ENCODE data around the gene AMOTL1.
A peak's percentile ranks its signal among the peaks of the same experiment; 100 is the strongest.
"Not testable (repeated sequence)": the region's sequence is repeated elsewhere in the genome, so short reads cannot be mapped to it uniquely, and the experiment has no call there.

The AMOTL1 gene

GRCh38 chr11:94825031-94825430 is 56.9 kb downstream of the AMOTL1 start:
- no peak for DNase-seq (ENCODE audit: low spot score)

GRCh38 chr11:94825481-94825880 is 57.3 kb downstream of the AMOTL1 start:
- DNase-seq (ENCODE audit: low spot score), result no peak

- DNase-seq (ENCODE audit: low spot score), result peak; percentile 28
Observed at GRCh38 chr11:94826415-94826814, 58.3 kb downstream of the AMOTL1 start.

- no peak for DNase-seq (ENCODE audit: low spot score)
Observed at GRCh38 chr11:94828088-94828487, 59.9 kb downstream of the AMOTL1 start.

GRCh38 chr11:94830722-94831510 is 62.8 kb downstream of the AMOTL1 start:
- DNase-seq (ENCODE audit: low spot score), result no peak

- no peak for DNase-seq (ENCODE audit: low spot score)
Observed at GRCh38 chr11:94831529-94831928, 63.4 kb downstream of the AMOTL1 start.

- no peak for DNase-seq (ENCODE audit: low spot score)
Observed at GRCh38 chr11:94832604-94833235, 64.6 kb downstream of the AMOTL1 start.

GRCh38 chr11:94834911-94835593 is 66.9 kb downstream of the AMOTL1 start:
- no peak for DNase-seq (ENCODE audit: low spot score)

- DNase-seq (ENCODE audit: low spot score), result no peak
Observed at GRCh38 chr11:94835594-94835927, 67.4 kb downstream of the AMOTL1 start.

- DNase-seq (ENCODE audit: low spot score), result no peak
Observed at GRCh38 chr11:94837317-94837716, 69.2 kb downstream of the AMOTL1 start.

- no peak for DNase-seq (ENCODE audit: low spot score)
Observed at GRCh38 chr11:94838027-94838731, 70.0 kb downstream of the AMOTL1 start.

GRCh38 chr11:94840209-94840608 is 72.1 kb downstream of the AMOTL1 start:
- DNase-seq (ENCODE audit: low spot score), result no peak

GRCh38 chr11:94844031-94844430 is 75.9 kb downstream of the AMOTL1 start:
- DNase-seq (ENCODE audit: low spot score), result no peak

- no peak for DNase-seq (ENCODE audit: low spot score)
Observed at GRCh38 chr11:94845622-94846021, 77.5 kb downstream of the AMOTL1 start.

- no peak for DNase-seq (ENCODE audit: low spot score)
Observed at GRCh38 chr11:94849839-94850238, 81.7 kb downstream of the AMOTL1 start.

- DNase-seq (ENCODE audit: low spot score), result no peak
Observed at GRCh38 chr11:94851864-94852636, 83.9 kb downstream of the AMOTL1 start.

GRCh38 chr11:94853288-94853687 is 85.1 kb downstream of the AMOTL1 start:
- not testable (repeated sequence) for DNase-seq (ENCODE audit: low spot score)

- no peak for DNase-seq (ENCODE audit: low spot score)
Observed at GRCh38 chr11:94853836-94854235, 85.7 kb downstream of the AMOTL1 start.

GRCh38 chr11:94854770-94855633 is 86.8 kb downstream of the AMOTL1 start:
- DNase-seq (ENCODE audit: low spot score), result no peak

GRCh38 chr11:94855666-94856065 is 87.5 kb downstream of the AMOTL1 start:
- DNase-seq (ENCODE audit: low spot score), result no peak

- no peak for DNase-seq (ENCODE audit: low spot score)
Observed at GRCh38 chr11:94856443-94856842, 88.3 kb downstream of the AMOTL1 start.
